ENCODE data around the gene ATP11A. TPM values are rescaled to one million over a fixed set of nuclear protein-coding genes. Genes with fewer than 3 reads are reported as not detected.

Gene ATP11A
- total RNA-seq, 1 donor from 2014 or later: 114 TPM

DNA sequence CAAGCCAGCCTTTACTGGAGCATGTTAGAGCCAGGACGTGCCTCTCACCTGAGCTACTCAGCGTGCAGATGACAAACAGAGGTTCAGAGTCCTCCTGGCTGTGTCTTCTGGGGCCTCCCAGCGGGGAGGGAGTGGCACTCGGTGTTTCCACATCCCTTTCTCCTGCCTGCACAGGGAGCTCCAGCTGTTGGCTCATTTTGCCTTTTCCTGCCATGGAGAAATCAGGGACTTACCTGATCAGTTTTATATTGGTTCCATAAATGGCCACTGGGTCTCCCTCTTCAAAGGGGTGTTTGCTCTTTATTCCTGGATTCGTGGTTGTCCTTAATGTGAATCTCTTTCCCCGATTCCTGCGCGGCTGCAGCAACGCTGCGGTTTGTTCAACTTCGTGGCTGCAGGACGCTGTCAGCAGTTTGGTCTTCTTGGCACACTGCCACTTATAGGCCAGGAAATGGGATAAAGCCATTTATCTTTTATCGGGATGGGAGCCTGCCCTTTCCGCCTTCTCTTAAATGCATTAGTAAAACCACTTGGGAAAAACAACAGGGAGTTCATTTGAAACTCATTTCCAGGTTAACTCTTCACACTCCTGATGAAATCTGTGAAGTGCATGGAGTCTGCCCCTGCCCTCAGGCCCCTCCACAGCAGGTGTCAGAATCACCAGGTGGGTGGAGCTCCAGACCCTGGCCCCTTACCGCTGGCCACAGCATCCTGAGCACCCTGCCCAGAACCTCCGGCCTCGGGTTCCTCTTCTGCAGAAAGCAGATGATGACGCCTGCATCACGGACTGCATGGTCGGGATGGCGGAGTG is 239.3 kb downstream of the ATP11A start:
- Mint-ChIP-seq H3K4me1 (peaks cover 26% of the 10 kb centered on the region), H3K36me3 (no peaks in the 10 kb centered on the region), H3K27ac (peak overlapping the region; percentile 37), H3K9me3 (peaks cover 9% of the 10 kb centered on the region), H3K27me3 (ENCODE audit: low read depth) (no peaks in the 10 kb centered on the region), H3K4me3 (peak overlapping the region; percentile 52)
- DNase-seq (ENCODE audit: low spot score in 2 of 2, unreplicated experiment in 2 of 2): no peak
- TF ChIP-seq, protein P1, sequence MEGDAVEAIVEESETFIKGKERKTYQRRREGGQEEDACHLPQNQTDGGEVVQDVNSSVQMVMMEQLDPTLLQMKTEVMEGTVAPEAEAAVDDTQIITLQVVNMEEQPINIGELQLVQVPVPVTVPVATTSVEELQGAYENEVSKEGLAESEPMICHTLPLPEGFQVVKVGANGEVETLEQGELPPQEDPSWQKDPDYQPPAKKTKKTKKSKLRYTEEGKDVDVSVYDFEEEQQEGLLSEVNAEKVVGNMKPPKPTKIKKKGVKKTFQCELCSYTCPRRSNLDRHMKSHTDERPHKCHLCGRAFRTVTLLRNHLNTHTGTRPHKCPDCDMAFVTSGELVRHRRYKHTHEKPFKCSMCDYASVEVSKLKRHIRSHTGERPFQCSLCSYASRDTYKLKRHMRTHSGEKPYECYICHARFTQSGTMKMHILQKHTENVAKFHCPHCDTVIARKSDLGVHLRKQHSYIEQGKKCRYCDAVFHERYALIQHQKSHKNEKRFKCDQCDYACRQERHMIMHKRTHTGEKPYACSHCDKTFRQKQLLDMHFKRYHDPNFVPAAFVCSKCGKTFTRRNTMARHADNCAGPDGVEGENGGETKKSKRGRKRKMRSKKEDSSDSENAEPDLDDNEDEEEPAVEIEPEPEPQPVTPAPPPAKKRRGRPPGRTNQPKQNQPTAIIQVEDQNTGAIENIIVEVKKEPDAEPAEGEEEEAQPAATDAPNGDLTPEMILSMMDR (IDR thresholded peaks at IDR 0.05; ENCODE audit: unreplicated experiment): no peak

DNA sequence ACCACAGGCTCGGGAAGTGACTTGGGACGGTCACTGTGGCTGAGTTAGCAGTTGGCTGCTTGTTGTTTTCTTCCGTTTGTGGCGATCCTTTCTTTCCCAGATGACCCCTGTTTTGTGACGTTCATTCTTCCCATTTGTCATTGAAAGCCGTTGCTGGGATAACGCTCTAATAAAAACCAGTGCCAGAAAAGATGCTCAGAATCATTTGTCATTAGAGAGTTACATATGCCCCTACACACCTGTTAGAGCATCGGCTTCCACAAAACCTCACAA is 239.9 kb downstream of the ATP11A start:
- Mint-ChIP-seq H3K27ac (no peak overlapping the region), H3K4me1 (peaks cover 26% of the 10 kb centered on the region), H3K9me3 (peaks cover 9% of the 10 kb centered on the region), H3K4me3 (no peak overlapping the region), H3K27me3 (ENCODE audit: low read depth) (no peaks in the 10 kb centered on the region), H3K36me3 (no peaks in the 10 kb centered on the region)
- TF ChIP-seq, protein P1 (IDR thresholded peaks at IDR 0.05; ENCODE audit: unreplicated experiment): no peak
- DNase-seq (ENCODE audit: low spot score in 2 of 2, unreplicated experiment in 2 of 2): no peak

DNA sequence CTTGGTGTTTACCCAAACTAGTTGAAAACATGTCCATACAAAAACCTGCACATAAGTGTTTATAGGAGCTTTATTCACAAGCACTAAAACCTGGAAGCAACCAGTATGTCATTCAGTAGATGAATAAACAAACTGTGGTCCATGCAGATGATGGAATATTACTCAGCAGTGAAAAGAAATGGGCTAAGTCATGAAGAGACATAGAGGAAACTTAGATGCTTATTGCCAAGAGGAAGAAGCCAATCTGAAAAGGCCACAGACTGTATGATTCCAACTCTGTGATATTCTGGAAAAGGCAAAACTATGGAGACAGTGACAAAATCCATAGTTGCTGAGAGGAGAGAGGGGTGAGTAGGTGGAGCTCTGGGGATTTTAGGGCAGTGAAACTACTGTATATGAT is 240.4 kb downstream of the ATP11A start:
- peaks cover 9% of the 10 kb centered on the region for H3K9me3 Mint-ChIP-seq
- no peak overlapping the region for H3K27ac Mint-ChIP-seq
- no peak for DNase-seq (ENCODE audit: low spot score in 2 of 2, unreplicated experiment in 2 of 2)
- H3K4me1 Mint-ChIP-seq: peaks cover 26% of the 10 kb centered on the region
- no peaks in the 10 kb centered on the region for H3K36me3 Mint-ChIP-seq
- H3K27me3 Mint-ChIP-seq (ENCODE audit: low read depth): no peaks in the 10 kb centered on the region
- TF ChIP-seq, protein P1 (IDR thresholded peaks at IDR 0.05; ENCODE audit: unreplicated experiment): no peak
- no peak overlapping the region for H3K4me3 Mint-ChIP-seq

DNA sequence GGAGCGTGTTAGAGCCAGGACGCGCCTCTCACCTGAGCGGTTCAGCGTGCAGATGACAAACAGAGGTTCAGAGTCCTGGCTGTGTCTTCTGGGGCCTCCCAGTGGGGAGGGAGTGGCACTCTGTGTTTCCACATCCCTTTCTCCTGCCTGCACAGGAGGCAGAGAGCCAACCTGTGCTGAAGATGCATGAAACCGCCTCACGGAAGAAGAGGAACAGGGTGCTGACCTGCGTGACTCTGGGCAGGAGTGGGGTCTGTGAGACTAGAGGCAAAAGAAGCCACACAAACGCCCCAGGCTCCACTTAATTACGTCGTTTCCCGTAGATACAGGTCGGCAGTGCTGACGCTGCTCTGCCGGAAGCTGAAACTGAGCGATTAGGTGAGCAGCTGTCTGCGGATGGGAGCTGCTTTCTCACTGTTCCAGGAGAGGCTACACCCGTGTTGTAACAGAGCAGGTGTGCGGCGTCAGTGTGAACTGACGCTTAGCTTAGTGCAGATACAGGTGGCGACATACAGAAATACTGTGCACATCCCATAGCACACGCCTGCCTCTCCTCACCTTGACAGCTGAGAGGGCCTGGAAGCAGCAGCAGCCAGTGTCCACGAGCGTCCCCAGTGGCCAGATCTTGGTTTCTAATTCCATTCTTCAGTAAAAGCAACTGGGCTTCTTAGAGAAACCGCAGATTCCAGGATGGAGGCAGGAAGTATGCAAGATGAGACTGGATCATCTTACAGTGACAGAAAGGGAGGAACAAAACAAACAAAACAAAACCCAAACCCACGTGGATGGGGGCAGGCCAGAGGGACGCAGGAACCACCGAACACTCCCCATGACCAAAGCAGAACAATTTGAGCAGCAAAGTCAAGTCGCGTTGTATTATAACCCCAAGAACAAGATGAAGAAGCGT is 241.4 kb downstream of the ATP11A start:
- Mint-ChIP-seq H3K36me3 (no peaks in the 10 kb centered on the region), H3K9me3 (peaks cover 9% of the 10 kb centered on the region), H3K4me3 (peak overlapping the region; percentile 33), H3K27ac (peak overlapping the region; percentile 90), H3K4me1 (peaks cover 26% of the 10 kb centered on the region), H3K27me3 (ENCODE audit: low read depth) (no peaks in the 10 kb centered on the region)
- DNase-seq (ENCODE audit: low spot score in 2 of 2, unreplicated experiment in 2 of 2): peak in 1 of 2 experiments; percentile 59
- TF ChIP-seq, protein P1 (IDR thresholded peaks at IDR 0.05; ENCODE audit: unreplicated experiment): peak; percentile 27

DNA sequence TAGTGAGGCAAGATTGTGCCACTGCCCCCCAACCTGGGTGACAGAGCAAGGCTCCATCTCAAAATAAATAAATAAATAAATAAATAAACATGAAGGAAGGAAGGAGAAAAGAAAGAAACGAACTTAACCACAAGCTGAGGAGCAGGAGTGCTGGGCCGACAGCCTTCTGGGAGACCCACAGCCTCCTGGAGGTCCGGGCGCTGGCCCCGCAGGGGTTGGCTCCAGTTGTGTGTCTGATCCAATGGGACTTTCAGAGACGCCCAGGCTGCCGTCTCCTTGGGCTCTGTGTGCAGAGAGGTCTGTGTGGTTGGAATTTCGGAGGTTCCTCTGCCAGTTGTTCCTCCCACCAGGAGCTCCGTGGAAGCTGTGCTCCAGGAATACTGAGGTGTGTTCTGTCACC is 243.1 kb downstream of the ATP11A start:
- Mint-ChIP-seq H3K4me1 (peaks cover 26% of the 10 kb centered on the region), H3K4me3 (no peak overlapping the region), H3K9me3 (no peaks in the 10 kb centered on the region), H3K36me3 (no peaks in the 10 kb centered on the region), H3K27ac (no peak overlapping the region), H3K27me3 (ENCODE audit: low read depth) (no peaks in the 10 kb centered on the region)
- TF ChIP-seq, protein P1 (IDR thresholded peaks at IDR 0.05; ENCODE audit: unreplicated experiment): no peak
- DNase-seq (ENCODE audit: low spot score in 2 of 2, unreplicated experiment in 2 of 2): no peak
